GM23248 (cell line): ENCODE data around the gene C16orf54. TPM values are rescaled to one million over a fixed set of nuclear protein-coding genes. Genes with fewer than 3 reads are reported as not detected.
"Not testable (repeated sequence)": the region's sequence is repeated elsewhere in the genome, so short reads cannot be mapped to it uniquely, and the experiment has no call there.

ENCODE experiments used
- DNase-seq: peaks from one replicate; pipeline ENCODE4 v3.0.0-alpha.2; 2015
- H2AFZ ChIP-seq: fragments of 200-600 bp; sonication (generic); 2 replicates; pipeline ENCODE4 v1.6.1; 2016; ENCODE audit warnings: antibody characterized with exemption
- H3F3A ChIP-seq: fragments of 200-600 bp; sonication (generic); 2 replicates; pipeline ENCODE4 v1.6.1; 2016; ENCODE audit warnings: mild to moderate bottlenecking, antibody characterized with exemption, mixed run types; ENCODE audit not compliant: insufficient read depth
- H3K27ac ChIP-seq: fragments of 200-600 bp; sonication (generic); 2 replicates; pipeline ENCODE4 v1.5.1; 2016; ENCODE audit warnings: mild to moderate bottlenecking
- H3K27me3 ChIP-seq: fragments of 200-600 bp; sonication (generic); replicated peaks from 2 replicates; pipeline ENCODE4 v1.6.1; 2016; ENCODE audit warnings: mild to moderate bottlenecking; ENCODE audit not compliant: insufficient read depth
- H3K36me3 ChIP-seq: fragments of 200-600 bp; sonication (generic); 2 replicates; pipeline ENCODE4 v1.6.1; 2016; ENCODE audit warnings: low read depth, mild to moderate bottlenecking
- H3K4me1 ChIP-seq: fragments of 200-600 bp; sonication (generic); 2 replicates; pipeline ENCODE4 v1.6.1; 2016; ENCODE audit warnings: mild to moderate bottlenecking; ENCODE audit not compliant: insufficient read depth
- H3K4me2 ChIP-seq: fragments of 200-600 bp; sonication (generic); one replicate; pipeline ENCODE4 v1.6.1; 2016; ENCODE audit warnings: mild to moderate bottlenecking; ENCODE audit not compliant: unreplicated experiment
- H3K4me3 ChIP-seq: fragments of 200-600 bp; sonication (generic); 2 replicates; pipeline ENCODE4 v1.5.1; 2016; ENCODE audit warnings: mild to moderate bottlenecking
- H3K79me2 ChIP-seq: fragments of 200-600 bp; sonication (generic); 2 replicates; pipeline ENCODE4 v1.6.1; 2016; ENCODE audit warnings: mild to moderate bottlenecking; ENCODE audit not compliant: insufficient read depth
- H3K9ac ChIP-seq: fragments of 200-600 bp; sonication (generic); 2 replicates; pipeline ENCODE4 v1.6.1; 2016; ENCODE audit warnings: mild to moderate bottlenecking
- H3K9me2 ChIP-seq: fragments of 200-600 bp; sonication (generic); 2 replicates; pipeline ENCODE4 v1.6.1; 2016; ENCODE audit warnings: mixed run types, mild to moderate bottlenecking, moderate library complexity; ENCODE audit not compliant: insufficient read depth
- H3K9me3 ChIP-seq: fragments of 200-600 bp; sonication (generic); one replicate; pipeline ENCODE4 v1.6.1; 2017; ENCODE audit warnings: low read depth
- H4K20me1 ChIP-seq: fragments of 200-600 bp; sonication (generic); 2 replicates; pipeline ENCODE4 v1.6.0; 2016; ENCODE audit not compliant: insufficient read depth
- EZH2 ChIP-seq: fragments of 200-600 bp; sonication (generic); IDR thresholded peaks from 2 replicates; pipeline ENCODE4 v1.6.1; 2018; ENCODE audit warnings: antibody characterized with exemption, mild to moderate bottlenecking; ENCODE audit not compliant: insufficient read depth, poor library complexity, severe bottlenecking
- EZH2phosphoT487 ChIP-seq: fragments of 200-600 bp; sonication (generic); IDR thresholded peaks from 2 replicates; pipeline ENCODE4 v1.6.1; 2018; ENCODE audit warnings: antibody characterized with exemption, moderate library complexity, mild to moderate bottlenecking, low read depth; ENCODE audit not compliant: insufficient read depth
- WGBS, 2 experiments: methylation state at CpG; one replicate each; pipeline ENCODE4 v1.1.6; 2015 to 2017; ENCODE audit warnings: low lambda C conversion rate in 2 of 2, low coverage in 1 of 2; ENCODE audit errors: missing lambda C conversion rate in 2 of 2; 5-methylcytosine and 5-hydroxymethylcytosine counted together
- in situ Hi-C: fragments of 300-500 bp; cut with MboI; formaldehyde crosslinking; loops from 2 replicates; pipeline ENCODE4 v1.15.0; 2020
- polyA plus RNA-seq: library from polyadenylated mRNA; unstranded; fragments of >200 nt; fragmentation: Nextera tagmentation; extraction: Ambion mirVana; gene quantifications from 2 replicates; pipeline ENCODE4 v1.2.1, GENCODE V29; 2016
- total RNA-seq: library from RNA; depleted of rRNA; stranded (reverse); fragments of >200 nt; shearing (Covaris generic); gene quantifications from 2 replicates; pipeline ENCODE4 v1.2.3, GENCODE V29; 2014

Gene C16orf54
- total and polyA plus RNA-seq, 2 experiments from 2014 or later = not detected

GRCh38 chr16:29712809-29713208, 33.0 kb downstream of the C16orf54 start:
- in situ Hi-C loops = no loop called here
- DNase-seq = no peak

GRCh38 chr16:29710227-29711219, 35.3 kb downstream of the C16orf54 start:
- H3K79me2 ChIP-seq = no peaks in the 10 kb centered on the region
- H3K27ac ChIP-seq = no peak overlapping the region
- TF ChIP-seq EZH2phosphoT487 = no peak
- no peak for TF ChIP-seq EZH2
- no peak overlapping the region for H3K4me3 ChIP-seq
- no peaks in the 10 kb centered on the region for H3K27me3 ChIP-seq
- 25 to 26% methylated on average over 17 of the region's 17 CpGs for WGBS, 2 experiments
- H4K20me1 ChIP-seq = no peaks in the 10 kb centered on the region
- in situ Hi-C loops = no loop called here
- no peaks in the 10 kb centered on the region for H3K4me1 ChIP-seq
- no peaks in the 10 kb centered on the region for H3K9me2 ChIP-seq
- H3K4me2 ChIP-seq = peak overlapping the region; percentile 52
- DNase-seq = peak; percentile 89
- peak overlapping the region; percentile 54 for H2AFZ ChIP-seq
- H3K36me3 ChIP-seq = no peaks in the 10 kb centered on the region
- H3F3A ChIP-seq = peaks cover 6% of the 10 kb centered on the region; the same call in 1 of the 2 replicates
- H3K9me3 ChIP-seq = no peaks in the 10 kb centered on the region
- H3K9ac ChIP-seq = no peak overlapping the region

More at GRCh38 chr16:29712809-29713208, 33.0 kb downstream of the C16orf54 start:
- TF ChIP-seq EZH2 (no peak), EZH2phosphoT487 (no peak)
- 56 to 57% methylated on average over 4 of the region's 4 CpGs for WGBS, 2 experiments
- Histone ChIP-seq H4K20me1 (no peaks in the 10 kb centered on the region), H3K4me1 (no peaks in the 10 kb centered on the region), H3K79me2 (no peaks in the 10 kb centered on the region), H3K27me3 (peaks cover 9% of the 10 kb centered on the region; the same call in 1 of the 2 replicates), H3K9ac (no peak overlapping the region), H3K36me3 (no peaks in the 10 kb centered on the region), H3K27ac (no peak overlapping the region), H3K4me3 (no peak overlapping the region), H3K9me3 (no peaks in the 10 kb centered on the region), H3K4me2 (no peak overlapping the region), H3F3A (peaks cover 6% of the 10 kb centered on the region; the same call in 1 of the 2 replicates), H3K9me2 (no peaks in the 10 kb centered on the region), H2AFZ (no peak overlapping the region)

- not testable (repeated sequence) for H3K27me3 ChIP-seq, H3K27ac ChIP-seq, H3F3A ChIP-seq, H4K20me1 ChIP-seq, H3K36me3 ChIP-seq, H3K4me3 ChIP-seq, H3K9me3 ChIP-seq, DNase-seq, H3K79me2 ChIP-seq, H3K9ac ChIP-seq, H3K9me2 ChIP-seq, H3K4me1 ChIP-seq
- Histone ChIP-seq H3K4me2 (peak overlapping the region; percentile 47), H2AFZ (0 out of 2 replicates have a peak overlapping the region, but pooled peaks have one; percentile 54)
- WGBS, 2 experiments = 86 to 87% methylated on average over 6 of the region's 6 CpGs
- in situ Hi-C loops = loop anchor here (10.0 kb wide), 1 partner anchor 315 kb away; the partner anchor contains the start of gene C16orf92
These were observed 36.1 kb downstream of the C16orf54 start for GRCh38 chr16:29709657-29710056.

GRCh38 chr16:29708917-29709600, 36.7 kb downstream of the C16orf54 start:
- no peak overlapping the region for H3K9ac ChIP-seq
- no peaks in the 10 kb centered on the region for H3K9me3 ChIP-seq
- H3K27ac ChIP-seq = no peak overlapping the region
- H3K4me3 ChIP-seq = no peak overlapping the region
- peaks cover 6% of the 10 kb centered on the region; the same call in 1 of the 2 replicates for H3F3A ChIP-seq
- no peak for TF ChIP-seq EZH2
- no peak for TF ChIP-seq EZH2phosphoT487
- H3K9me2 ChIP-seq = no peaks in the 10 kb centered on the region
- no peak overlapping the region for H3K4me2 ChIP-seq
- no peaks in the 10 kb centered on the region for H3K4me1 ChIP-seq
- no peaks in the 10 kb centered on the region for H3K36me3 ChIP-seq
- H3K27me3 ChIP-seq = no peaks in the 10 kb centered on the region
- no peak overlapping the region for H2AFZ ChIP-seq
- no peaks in the 10 kb centered on the region for H4K20me1 ChIP-seq
- no peak for DNase-seq
- H3K79me2 ChIP-seq = no peaks in the 10 kb centered on the region
- 75 to 80% methylated on average over 16 of the region's 16 CpGs for WGBS, 2 experiments
- in situ Hi-C loops = loop anchor here (10.0 kb wide), 1 partner anchor 316 kb away; the partner anchor contains the start of gene C16orf92

GRCh38 chr16:29707160-29707559, 38.6 kb downstream of the C16orf54 start:
- not testable (repeated sequence) for H3K27me3 ChIP-seq, H3K36me3 ChIP-seq, H3K27ac ChIP-seq, DNase-seq, H2AFZ ChIP-seq, H3K79me2 ChIP-seq, H3K4me2 ChIP-seq, H4K20me1 ChIP-seq, H3K9me3 ChIP-seq, H3K9me2 ChIP-seq, H3K4me1 ChIP-seq, H3K4me3 ChIP-seq, H3F3A ChIP-seq, H3K9ac ChIP-seq
- in situ Hi-C loops = loop anchor here (10.0 kb wide), 1 partner anchor 318 kb away; the partner anchor contains the start of gene C16orf92
- WGBS, 2 experiments = 95 to 100% methylated on average over 1 of the region's 1 CpG
